ENCODE results near the gene SLC8A1.

SLC8A1 gene

GRCh38 chr2:40419364-40419762 is 32.5 kb downstream of the SLC8A1 start:
- no peak for DNase-seq

GRCh38 chr2:40418614-40419363 is 33.1 kb downstream of the SLC8A1 start:
- no peak for DNase-seq

DNA sequence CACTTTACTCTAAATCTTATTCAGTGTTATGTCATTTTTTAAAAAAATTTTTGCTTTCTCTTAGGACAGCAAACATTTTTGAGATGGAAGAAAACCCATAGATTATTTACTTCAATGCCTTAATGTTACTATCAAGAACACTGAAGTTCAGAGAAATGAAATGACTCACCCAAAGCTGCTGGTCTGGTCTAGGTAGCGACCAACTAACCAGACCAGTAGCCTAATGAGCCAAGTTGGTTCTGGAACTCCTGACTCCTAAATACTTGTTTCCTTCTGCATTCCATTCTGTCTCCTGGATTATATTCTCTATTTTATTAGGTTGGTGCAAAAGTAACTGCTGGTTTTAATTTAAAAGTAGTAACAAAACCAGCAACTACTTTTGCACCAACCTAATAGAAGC is 35.4 kb downstream of the SLC8A1 start:
- DNase-seq = no peak

- DNase-seq = no peak
Measured at GRCh38 chr2:40415391-40415790, 36.5 kb downstream of the SLC8A1 start.

- DNase-seq = no peak
Measured at GRCh38 chr2:40412456-40412855, 39.4 kb downstream of the SLC8A1 start.

- DNase-seq = no peak
Measured at GRCh38 chr2:40410695-40411094, 41.2 kb downstream of the SLC8A1 start.

DNA sequence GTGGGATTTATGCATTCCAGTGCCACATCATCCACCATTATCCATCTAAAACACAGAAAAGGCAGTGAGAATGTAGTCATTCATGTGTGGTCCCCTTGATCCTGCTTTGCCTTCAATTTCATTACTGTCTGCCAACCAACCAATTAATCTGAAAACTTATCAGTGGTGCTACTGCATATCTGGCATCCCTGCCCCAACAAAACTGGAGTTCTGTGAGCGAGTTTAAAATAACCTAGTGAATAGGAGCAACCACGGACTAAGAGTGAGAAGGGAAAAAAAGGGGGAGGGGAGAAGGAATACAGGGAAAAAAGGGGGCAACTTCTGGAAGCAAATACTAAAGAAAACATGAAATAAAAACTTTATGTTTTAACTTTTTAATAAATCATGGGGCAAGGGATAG is 42.2 kb downstream of the SLC8A1 start:
- no peak for DNase-seq

DNA sequence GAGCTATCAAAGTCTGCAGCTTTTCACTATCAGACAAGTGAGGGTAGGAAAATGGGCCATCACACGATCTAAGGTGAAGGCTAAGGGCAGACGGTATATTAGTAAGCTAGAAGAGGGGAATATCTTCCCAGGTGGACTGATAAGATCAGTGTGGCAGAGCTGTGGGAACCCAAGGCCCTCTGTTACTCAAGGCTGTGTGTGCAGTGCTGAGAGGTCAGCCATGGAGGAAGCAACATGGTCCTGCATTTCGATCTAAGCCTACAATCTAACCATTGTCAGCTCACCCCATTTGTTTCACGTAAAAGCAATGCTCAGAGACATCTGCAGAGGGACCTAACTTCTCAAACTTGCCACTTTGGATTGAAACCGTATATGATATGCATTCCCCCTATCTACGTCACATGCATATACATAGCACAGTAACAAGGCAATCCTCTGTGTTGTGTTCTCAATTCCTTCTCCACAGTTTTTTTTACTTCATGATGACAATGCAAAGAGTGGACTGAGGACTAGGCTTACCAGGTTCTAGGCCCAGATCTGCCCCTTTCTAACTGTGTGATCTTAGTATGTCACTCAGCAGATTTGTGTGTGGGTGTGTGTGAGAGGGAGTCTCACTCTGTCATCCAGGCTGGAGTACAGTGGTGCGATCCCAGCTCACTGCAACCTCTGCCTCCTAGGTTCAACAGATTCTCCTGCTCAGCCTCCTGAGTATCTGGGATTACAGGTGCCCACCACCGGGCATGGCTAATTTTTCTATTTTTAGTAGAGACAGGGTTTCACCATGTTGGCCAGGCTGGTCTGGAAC is 45.2 kb downstream of the SLC8A1 start:
- DNase-seq = no peak

DNA sequence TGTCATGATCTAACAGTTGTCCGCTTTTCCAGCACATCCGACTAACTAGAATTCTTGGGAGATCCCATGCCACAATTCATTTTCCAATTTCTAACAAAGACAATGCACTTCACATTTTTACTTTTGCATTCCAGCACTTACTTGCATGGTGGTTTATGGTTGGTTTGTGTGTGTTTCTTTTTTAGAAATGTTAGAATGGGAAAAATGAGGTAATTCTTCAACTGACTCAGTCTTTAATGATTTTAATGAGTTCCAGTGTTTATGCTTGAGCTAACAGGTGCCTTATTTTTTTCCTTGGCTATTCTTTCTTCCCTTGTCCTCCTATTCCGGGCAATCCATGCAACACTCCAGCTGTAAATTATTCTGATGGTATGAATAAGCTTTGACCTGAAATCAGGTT is 46.4 kb downstream of the SLC8A1 start:
- no peak for DNase-seq

DNA sequence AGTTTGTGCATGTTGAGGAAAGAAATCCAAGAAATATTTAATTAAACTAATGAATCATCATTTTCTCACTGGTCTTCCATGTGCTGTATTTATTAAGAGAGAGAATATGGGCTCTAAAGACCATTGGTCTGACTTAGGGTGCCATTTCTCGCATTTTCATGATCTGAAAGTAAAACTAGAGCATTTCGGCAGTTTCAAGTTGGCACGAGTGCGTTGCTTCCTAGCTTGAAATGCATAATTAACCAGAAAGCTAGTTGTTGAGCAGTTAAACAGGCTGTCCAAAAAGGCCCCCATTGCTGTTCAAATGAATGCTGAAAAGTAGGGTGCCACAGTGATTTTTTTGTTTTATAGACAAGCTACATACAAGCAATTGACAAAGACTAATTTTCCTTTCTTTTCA is 47.4 kb downstream of the SLC8A1 start:
- DNase-seq = no peak

DNA sequence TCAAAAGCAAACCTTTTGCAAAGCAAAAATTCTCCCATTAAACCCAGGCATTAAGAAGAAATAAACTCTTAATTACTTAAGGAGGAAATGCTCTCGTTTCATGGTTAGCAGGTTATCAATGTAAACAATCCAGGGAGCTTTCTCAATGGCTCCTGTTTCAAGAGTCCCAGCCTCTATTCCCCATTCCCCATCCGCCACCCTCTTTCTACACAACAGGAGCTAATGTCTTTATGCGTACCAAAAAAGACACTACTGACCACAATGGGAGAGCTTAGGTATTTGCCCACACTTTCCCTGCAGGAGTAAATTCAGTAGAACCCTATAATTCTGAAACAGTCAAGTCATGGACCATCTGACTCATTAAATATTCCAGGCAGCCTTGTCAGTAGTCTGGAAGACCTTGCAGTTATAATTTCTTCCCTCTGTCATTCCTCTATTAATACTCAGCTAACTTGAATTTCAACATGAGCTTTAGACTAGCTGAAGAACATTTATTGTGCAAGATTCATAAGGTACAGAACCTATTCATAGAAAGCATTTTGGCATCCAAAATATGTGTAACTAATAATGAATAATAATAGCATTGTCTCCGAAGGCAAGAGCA is 48.6 kb downstream of the SLC8A1 start:
- no peak for DNase-seq

GRCh38 chr2:40401896-40402295 is 50.0 kb downstream of the SLC8A1 start:
- no peak for DNase-seq

GRCh38 chr2:40400336-40400953 is 51.4 kb downstream of the SLC8A1 start:
- DNase-seq = no peak

DNA sequence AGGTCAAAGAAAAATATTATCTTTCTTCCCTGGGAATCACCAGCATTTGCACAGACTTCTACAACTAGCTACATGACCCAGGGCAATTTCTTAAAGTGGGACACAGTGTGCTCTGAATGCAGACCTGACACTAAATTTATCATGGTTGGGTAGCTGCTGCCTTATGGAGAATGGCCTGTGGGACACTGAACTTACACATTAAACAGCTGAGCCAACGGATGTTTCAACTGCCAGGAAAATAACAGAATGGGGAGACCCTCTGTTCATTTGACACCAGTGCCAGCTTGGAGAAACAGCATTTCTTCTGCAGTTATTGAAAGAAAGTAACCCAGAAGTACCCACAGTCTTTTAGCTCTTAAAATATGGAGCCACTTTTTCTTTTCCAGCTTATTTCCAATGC is 54.1 kb downstream of the SLC8A1 start:
- DNase-seq = no peak

DNA sequence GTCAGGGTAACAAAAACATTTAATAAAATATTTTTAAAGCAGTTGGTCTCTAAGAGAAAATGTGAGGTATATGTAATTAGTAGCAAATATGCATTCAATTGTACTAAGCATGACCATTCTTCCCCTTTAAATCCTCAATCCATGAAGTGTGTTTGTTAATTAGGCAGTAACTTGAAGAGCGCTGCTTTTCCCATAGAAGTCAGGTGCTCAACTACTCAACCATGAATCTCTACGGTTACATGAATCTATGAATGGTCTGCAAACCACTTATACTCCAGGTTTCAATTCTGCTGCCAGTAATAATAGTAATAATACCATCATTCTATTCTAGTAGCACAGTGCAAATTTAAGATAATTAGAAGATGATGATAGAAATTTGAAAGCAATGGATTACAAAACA is 55.8 kb downstream of the SLC8A1 start:
- no peak for DNase-seq

- no peak for DNase-seq
Measured at GRCh38 chr2:40395169-40396073, 56.5 kb downstream of the SLC8A1 start.

- DNase-seq = no peak
Measured at GRCh38 chr2:40394597-40394996, 57.3 kb downstream of the SLC8A1 start.

DNA sequence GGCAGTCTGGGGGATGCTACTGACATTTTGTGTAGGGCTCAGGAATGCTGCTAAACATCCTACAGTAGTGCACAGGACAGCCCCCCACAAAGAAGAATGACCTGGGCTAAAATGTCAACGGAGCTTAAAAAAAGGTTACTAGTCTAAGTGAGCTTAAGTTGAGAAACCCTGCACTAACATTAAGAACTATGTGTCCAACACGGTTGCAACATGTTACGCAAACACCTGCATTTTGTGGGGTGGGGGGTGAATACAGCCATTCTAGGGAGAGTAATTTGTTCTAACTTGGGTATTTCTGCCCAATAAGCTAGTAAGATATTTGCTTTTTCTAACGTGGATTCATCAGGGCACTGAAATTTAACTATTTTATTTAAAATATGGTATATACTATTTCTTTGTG is 57.9 kb downstream of the SLC8A1 start:
- DNase-seq = no peak

GRCh38 chr2:40388161-40388560 is 63.7 kb downstream of the SLC8A1 start:
- DNase-seq = no peak

DNA sequence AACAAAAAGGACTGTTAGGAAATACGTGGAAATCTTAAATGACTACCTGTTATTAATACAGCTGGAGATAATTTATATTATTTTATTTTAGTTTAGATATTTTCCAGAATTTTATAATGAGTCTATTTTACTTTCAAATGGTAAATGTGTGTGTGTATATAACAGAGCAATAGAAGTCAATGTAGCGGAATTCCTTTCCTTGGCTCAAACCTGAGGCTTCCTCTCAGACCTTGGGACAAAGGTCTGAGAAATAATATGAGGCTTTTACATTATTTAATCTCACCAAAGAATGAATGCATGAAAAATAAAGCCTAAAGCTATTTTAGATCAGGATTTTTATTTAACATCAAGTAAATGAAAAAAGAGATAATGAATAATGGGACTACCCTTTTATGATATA is 65.7 kb downstream of the SLC8A1 start:
- DNase-seq = no peak

GRCh38 chr2:40384714-40385113 is 67.2 kb downstream of the SLC8A1 start:
- no peak for DNase-seq

- DNase-seq = no peak
Measured at GRCh38 chr2:40384233-40384632, 67.7 kb downstream of the SLC8A1 start.

GRCh38 chr2:40380721-40381120 is 71.2 kb downstream of the SLC8A1 start:
- no peak for DNase-seq
